H1 (cell line): ENCODE results near the gene CDNF. TPM values are rescaled to one million over a fixed set of nuclear protein-coding genes. Genes with fewer than 3 reads are reported as not detected.

ENCODE experiments used
- CHD2 ChIP-seq: IDR thresholded peaks from 2 replicates; pipeline ENCODE4 v1.6.1; 2012; ENCODE audit warnings: low read length, improper control_type of control experiment
- EP300 ChIP-seq, 2 experiments: IDR thresholded peaks; 1 replicate in 1 of 2; 2 replicates in 1 of 2; pipeline ENCODE4 v1.6.1; 2011 to 2012; ENCODE audit warnings: low read depth in 2 of 2, low read length in 2 of 2, mild to moderate bottlenecking in 2 of 2, borderline replicate concordance in 1 of 2, inconsistent platforms in 1 of 2, moderate library complexity in 1 of 2
- JUN ChIP-seq: IDR thresholded peaks from 2 replicates; pipeline ENCODE4 v1.6.1; 2011; ENCODE audit warnings: low read depth, mild to moderate bottlenecking, improper control_type of control experiment, low read length
- KDM5A ChIP-seq: fragments of 200-600 bp; IDR thresholded peaks from 2 replicates; pipeline ENCODE4 v1.7.1; 2012; ENCODE audit warnings: mild to moderate bottlenecking, low read length, inconsistent platforms, mixed read lengths
- POLR2A ChIP-seq, 2 experiments: IDR thresholded peaks; 1 replicate in 1 of 2; 2 replicates in 1 of 2; pipeline ENCODE4 v1.6.1; 2011; ENCODE audit warnings: low read depth in 2 of 2, low read length in 2 of 2, mild to moderate bottlenecking in 2 of 2; ENCODE audit errors: control extremely low read depth in 1 of 2
- POU5F1 ChIP-seq: IDR thresholded peaks from 2 replicates; pipeline ENCODE4 v1.6.1; 2011; ENCODE audit warnings: low read depth, mild to moderate bottlenecking, low read length, moderate library complexity
- RAD21 ChIP-seq, 2 experiments: IDR thresholded peaks in 1 of 2; conservative IDR thresholded peaks in 1 of 2; 2 replicates each; pipeline ENCODE4 v1.6.1; 2011; ENCODE audit warnings: low read depth in 2 of 2, low read length in 2 of 2, improper control_type of control experiment in 1 of 2, inconsistent platforms in 1 of 2, mild to moderate bottlenecking in 1 of 2, moderate library complexity in 1 of 2
- RFX5 ChIP-seq: IDR thresholded peaks from 2 replicates; pipeline ENCODE4 v1.6.1; 2011; ENCODE audit warnings: low read depth, low read length, improper control_type of control experiment, borderline replicate concordance
- polyA plus RNA-seq, 7 experiments: library from polyadenylated mRNA; depleted of rRNA in 3 of 7; stranded (reverse) in 5 of 7; unstranded in 2 of 7; fragments of >200 nt in 5 of 7; fragments of 200-250 nt in 2 of 7; gene quantifications; 1 replicate in 5 of 7; 2 replicates in 1 of 7; 4 replicates in 1 of 7; pipeline versions ENCODE4 v1.2.1 to v1.2.3, GENCODE V29; 2011 to 2013; ENCODE audit warnings: missing spikeins in 2 of 7, mixed read lengths in 2 of 7
- total RNA-seq: library from RNA; stranded (reverse); fragmentation: NEBNext Ultra II Directional; extraction: Animal tissue kit (Norgen Biotek cat#: 25700); gene quantifications from 2 replicates; pipeline ENCODE4 v1.2.1, GENCODE V29; 2021
- TF ChIP-seq, protein P1 (sequence below): fragments of 300-600 bp; sonication (generic); IDR thresholded peaks from 2 replicates; pipeline ENCODE4 v1.7.1; 2012; ENCODE audit warnings: low read length, moderate library complexity, mild to moderate bottlenecking, inconsistent platforms; ENCODE audit not compliant: insufficient replicate concordance

The CDNF gene
- total and polyA plus RNA-seq, 2 of the 8 experiments (the other 6 are each of a cell fraction or from before 2014, with no cell fraction given), result 0.32 to 0.67 TPM

DNA sequence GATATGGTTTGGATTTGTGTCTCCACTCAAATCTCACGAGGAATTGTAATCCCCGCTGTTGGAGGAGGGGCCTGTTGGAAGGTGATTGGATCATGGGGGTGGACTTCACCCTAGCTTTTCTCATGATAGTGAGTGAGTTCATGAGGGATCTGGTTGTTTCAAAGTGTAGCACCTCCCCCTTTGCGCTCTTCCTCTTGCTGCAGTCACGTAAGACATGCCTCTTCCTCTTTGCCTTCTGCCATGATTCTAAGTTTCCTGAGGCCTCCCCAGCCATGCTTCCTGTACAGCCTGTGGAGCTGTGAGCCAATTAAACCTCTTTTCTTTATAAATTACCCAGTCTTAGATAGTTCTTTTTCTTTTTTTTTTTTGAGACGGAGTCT is 17.1 kb downstream of the CDNF start (continued):
- TF ChIP-seq, protein P1, sequence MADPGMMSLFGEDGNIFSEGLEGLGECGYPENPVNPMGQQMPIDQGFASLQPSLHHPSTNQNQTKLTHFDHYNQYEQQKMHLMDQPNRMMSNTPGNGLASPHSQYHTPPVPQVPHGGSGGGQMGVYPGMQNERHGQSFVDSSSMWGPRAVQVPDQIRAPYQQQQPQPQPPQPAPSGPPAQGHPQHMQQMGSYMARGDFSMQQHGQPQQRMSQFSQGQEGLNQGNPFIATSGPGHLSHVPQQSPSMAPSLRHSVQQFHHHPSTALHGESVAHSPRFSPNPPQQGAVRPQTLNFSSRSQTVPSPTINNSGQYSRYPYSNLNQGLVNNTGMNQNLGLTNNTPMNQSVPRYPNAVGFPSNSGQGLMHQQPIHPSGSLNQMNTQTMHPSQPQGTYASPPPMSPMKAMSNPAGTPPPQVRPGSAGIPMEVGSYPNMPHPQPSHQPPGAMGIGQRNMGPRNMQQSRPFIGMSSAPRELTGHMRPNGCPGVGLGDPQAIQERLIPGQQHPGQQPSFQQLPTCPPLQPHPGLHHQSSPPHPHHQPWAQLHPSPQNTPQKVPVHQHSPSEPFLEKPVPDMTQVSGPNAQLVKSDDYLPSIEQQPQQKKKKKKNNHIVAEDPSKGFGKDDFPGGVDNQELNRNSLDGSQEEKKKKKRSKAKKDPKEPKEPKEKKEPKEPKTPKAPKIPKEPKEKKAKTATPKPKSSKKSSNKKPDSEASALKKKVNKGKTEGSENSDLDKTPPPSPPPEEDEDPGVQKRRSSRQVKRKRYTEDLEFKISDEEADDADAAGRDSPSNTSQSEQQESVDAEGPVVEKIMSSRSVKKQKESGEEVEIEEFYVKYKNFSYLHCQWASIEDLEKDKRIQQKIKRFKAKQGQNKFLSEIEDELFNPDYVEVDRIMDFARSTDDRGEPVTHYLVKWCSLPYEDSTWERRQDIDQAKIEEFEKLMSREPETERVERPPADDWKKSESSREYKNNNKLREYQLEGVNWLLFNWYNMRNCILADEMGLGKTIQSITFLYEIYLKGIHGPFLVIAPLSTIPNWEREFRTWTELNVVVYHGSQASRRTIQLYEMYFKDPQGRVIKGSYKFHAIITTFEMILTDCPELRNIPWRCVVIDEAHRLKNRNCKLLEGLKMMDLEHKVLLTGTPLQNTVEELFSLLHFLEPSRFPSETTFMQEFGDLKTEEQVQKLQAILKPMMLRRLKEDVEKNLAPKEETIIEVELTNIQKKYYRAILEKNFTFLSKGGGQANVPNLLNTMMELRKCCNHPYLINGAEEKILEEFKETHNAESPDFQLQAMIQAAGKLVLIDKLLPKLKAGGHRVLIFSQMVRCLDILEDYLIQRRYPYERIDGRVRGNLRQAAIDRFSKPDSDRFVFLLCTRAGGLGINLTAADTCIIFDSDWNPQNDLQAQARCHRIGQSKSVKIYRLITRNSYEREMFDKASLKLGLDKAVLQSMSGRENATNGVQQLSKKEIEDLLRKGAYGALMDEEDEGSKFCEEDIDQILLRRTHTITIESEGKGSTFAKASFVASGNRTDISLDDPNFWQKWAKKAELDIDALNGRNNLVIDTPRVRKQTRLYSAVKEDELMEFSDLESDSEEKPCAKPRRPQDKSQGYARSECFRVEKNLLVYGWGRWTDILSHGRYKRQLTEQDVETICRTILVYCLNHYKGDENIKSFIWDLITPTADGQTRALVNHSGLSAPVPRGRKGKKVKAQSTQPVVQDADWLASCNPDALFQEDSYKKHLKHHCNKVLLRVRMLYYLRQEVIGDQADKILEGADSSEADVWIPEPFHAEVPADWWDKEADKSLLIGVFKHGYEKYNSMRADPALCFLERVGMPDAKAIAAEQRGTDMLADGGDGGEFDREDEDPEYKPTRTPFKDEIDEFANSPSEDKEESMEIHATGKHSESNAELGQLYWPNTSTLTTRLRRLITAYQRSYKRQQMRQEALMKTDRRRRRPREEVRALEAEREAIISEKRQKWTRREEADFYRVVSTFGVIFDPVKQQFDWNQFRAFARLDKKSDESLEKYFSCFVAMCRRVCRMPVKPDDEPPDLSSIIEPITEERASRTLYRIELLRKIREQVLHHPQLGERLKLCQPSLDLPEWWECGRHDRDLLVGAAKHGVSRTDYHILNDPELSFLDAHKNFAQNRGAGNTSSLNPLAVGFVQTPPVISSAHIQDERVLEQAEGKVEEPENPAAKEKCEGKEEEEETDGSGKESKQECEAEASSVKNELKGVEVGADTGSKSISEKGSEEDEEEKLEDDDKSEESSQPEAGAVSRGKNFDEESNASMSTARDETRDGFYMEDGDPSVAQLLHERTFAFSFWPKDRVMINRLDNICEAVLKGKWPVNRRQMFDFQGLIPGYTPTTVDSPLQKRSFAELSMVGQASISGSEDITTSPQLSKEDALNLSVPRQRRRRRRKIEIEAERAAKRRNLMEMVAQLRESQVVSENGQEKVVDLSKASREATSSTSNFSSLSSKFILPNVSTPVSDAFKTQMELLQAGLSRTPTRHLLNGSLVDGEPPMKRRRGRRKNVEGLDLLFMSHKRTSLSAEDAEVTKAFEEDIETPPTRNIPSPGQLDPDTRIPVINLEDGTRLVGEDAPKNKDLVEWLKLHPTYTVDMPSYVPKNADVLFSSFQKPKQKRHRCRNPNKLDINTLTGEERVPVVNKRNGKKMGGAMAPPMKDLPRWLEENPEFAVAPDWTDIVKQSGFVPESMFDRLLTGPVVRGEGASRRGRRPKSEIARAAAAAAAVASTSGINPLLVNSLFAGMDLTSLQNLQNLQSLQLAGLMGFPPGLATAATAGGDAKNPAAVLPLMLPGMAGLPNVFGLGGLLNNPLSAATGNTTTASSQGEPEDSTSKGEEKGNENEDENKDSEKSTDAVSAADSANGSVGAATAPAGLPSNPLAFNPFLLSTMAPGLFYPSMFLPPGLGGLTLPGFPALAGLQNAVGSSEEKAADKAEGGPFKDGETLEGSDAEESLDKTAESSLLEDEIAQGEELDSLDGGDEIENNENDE, result no peak
- TF ChIP-seq RFX5, result no peak
- TF ChIP-seq JUN, result no peak
- no peak for TF ChIP-seq CHD2
- no peak for TF ChIP-seq EP300 (IDR thresholded peaks at IDR 0.05; ENCODE audit: borderline replicate concordance in 1 of 2, low read depth in 2 of 2, low read length in 2 of 2)
- no peak for TF ChIP-seq KDM5A
- no peak for TF ChIP-seq POU5F1
- TF ChIP-seq RAD21 (IDR thresholded peaks at IDR 0.05 in 1 of 2, conservative IDR thresholded peaks at IDR 0.05 in 1 of 2; ENCODE audit: low read depth in 2 of 2, low read length in 2 of 2), result no peak
- no peak for TF ChIP-seq POLR2A (IDR thresholded peaks at IDR 0.05; ENCODE audit: control extremely low read depth in 1 of 2, low read depth in 2 of 2, low read length in 2 of 2)
